ENCODE measurements around the gene ATP5MC2.
A peak's percentile ranks its signal among the peaks of the same experiment; 100 is the strongest.
"Not testable (repeated sequence)": the region's sequence is repeated elsewhere in the genome, so short reads cannot be mapped to it uniquely, and the experiment has no call there.

Gene ATP5MC2

GRCh38 chr12:53675701-53676607 lies at the start of gene ATP5MC2:
TSS of gene ATP5MC2 (minus strand) at chr12:53676083. CDS start at chr12:53672614, 3,469 bp downstream.
- DNase-seq (ENCODE audit: low read depth in 2 of 2), result peak; percentile 93 to 94

GRCh38 chr12:53722450-53723041 lies 46.7 kb upstream of the ATP5MC2 start:
- no peak for DNase-seq (ENCODE audit: low read depth in 2 of 2)

DNA sequence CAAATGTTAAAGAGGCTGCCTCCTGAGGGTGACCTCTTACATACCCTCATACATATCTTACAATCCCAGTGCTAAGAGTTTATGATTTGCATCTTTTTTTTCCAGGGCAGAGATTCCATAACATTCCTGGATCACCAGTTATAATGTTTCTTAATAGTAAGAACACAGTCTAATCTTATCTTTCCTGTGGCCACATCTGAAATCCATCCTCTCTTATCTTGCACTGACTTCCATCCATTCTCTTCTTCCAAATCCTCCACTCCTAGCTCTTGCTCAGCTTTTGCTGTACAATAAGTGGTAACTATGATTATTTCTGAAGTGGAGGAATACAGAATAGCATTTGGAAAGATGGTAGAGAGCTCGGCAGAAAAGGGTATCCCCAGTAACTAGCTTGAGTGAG lies 45.1 kb upstream of the ATP5MC2 start:
- DNase-seq (ENCODE audit: low read depth in 2 of 2), result no peak

GRCh38 chr12:53719649-53720048 lies 43.8 kb upstream of the ATP5MC2 start:
- no peak for DNase-seq (ENCODE audit: low read depth in 2 of 2)

- DNase-seq (ENCODE audit: low read depth in 2 of 2), result not testable (repeated sequence)
Measured at GRCh38 chr12:53718567-53718966, 42.7 kb upstream of the ATP5MC2 start.

- no peak for DNase-seq (ENCODE audit: low read depth in 2 of 2)
Measured at GRCh38 chr12:53717319-53717718, 41.4 kb upstream of the ATP5MC2 start.

DNA sequence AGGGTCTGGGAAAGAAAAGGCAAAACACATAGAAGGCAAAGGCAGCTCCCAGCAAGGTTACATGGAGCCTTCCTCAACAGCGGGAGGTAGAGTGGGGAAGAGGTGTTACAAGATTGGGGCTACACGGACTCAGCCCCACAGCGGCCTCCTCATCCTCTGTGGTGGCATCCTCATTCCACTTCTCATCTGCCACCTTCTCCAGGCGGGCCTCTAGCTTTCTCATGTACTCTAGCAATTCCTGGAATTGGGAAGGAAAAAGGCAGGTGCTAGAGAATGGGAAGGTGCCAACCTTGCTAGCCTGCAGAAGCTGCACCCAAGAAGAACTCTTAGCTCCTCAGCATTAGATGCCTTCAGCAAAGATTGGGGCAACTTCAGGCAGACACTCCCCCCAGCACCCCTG lies 38.1 kb upstream of the ATP5MC2 start:
- DNase-seq (ENCODE audit: low read depth in 2 of 2), result no peak

DNA sequence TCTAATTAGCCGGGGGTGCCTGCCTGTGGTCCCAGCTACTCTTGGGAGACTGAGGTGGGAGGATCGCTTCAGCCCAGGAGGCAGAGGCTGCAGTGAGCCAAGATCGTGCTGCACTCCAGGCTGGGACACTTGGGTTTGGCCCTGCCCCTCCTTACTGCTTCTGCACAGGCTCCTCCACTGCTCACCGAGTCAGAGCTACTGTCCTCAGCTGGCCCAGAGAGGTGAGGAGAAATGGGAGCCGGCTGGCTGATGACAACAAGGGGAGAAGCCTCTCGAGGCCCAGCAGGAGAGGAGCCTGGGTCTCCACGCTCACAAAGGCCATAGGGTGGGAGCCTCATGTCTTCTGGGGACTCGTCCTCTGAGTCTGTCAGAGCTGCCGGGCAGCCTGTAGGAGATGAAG lies 37.6 kb upstream of the ATP5MC2 start:
- DNase-seq (ENCODE audit: low read depth in 2 of 2), result no peak

GRCh38 chr12:53712059-53712643 lies 36.3 kb upstream of the ATP5MC2 start:
- no peak for DNase-seq (ENCODE audit: low read depth in 2 of 2)

DNA sequence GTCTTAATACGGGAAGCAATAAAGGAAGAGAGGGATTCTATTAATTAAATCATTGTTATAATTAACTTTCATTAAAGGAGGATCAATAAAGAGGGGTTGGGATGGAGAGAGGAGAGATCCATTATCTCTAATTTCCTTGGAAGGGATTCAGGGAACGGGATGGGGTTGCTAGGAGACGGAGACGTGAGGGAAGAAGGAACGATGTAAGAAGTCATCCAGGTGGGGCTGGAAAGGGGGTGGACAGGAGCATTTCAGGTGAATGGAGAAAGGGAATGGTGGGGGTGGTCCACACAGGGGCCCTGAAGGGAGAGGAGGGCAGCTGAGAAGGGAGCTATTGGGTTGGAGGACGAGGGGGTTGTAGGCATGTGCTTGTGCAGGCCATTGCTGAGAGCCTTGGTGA lies 34.2 kb upstream of the ATP5MC2 start:
- DNase-seq (ENCODE audit: low read depth in 2 of 2), result no peak

- no peak for DNase-seq (ENCODE audit: low read depth in 2 of 2)
Measured at GRCh38 chr12:53709671-53710070, 33.8 kb upstream of the ATP5MC2 start.

DNA sequence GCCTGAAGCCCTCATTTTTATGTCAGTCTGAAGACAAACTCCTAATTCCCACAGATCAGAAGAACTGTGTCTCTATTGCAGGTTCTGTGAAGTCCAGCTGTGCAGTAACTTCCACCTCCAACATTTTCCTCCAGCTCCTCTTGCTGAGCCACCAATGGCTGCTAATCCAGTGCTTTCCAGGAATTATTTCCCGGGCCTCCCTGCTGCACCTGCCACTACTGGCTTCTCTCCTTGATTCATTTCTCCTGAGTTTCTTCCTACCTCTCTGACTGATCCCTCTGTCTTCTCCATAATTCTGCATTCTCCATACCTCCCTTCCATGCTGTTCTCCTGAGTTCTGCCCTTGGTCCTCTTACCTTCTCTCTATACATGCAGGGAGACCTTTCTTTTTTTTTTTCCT lies 30.2 kb upstream of the ATP5MC2 start:
- DNase-seq (ENCODE audit: low read depth in 2 of 2), result no peak

- DNase-seq (ENCODE audit: low read depth in 2 of 2), result no peak
Measured at GRCh38 chr12:53703756-53704155, 27.9 kb upstream of the ATP5MC2 start.

GRCh38 chr12:53701518-53702264 lies 25.8 kb upstream of the ATP5MC2 start:
- DNase-seq (ENCODE audit: low read depth in 2 of 2), result peak; percentile 56 to 72

- DNase-seq (ENCODE audit: low read depth in 2 of 2), result no peak
Measured at GRCh38 chr12:53700567-53700966, 24.7 kb upstream of the ATP5MC2 start.

DNA sequence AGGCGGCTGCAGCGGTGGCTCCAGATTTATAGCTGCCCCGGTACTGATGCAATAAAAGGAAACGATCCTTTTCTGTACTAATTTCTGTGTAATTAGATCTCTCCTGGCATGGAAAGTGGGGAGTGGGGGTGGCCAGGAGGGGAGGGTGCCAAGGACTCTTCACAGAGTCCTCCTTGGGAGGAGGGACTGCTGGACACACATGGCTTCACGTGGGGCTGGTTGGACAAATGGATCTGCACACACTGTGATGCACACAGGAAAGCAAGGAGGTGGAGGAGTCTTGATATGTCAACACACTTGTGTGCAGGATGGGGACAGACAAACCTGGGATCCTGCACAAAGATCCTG lies 23.8 kb upstream of the ATP5MC2 start:
- no peak for DNase-seq (ENCODE audit: low read depth in 2 of 2)

- DNase-seq (ENCODE audit: low read depth in 2 of 2), result no peak
Measured at GRCh38 chr12:53698948-53699677, 23.2 kb upstream of the ATP5MC2 start.

DNA sequence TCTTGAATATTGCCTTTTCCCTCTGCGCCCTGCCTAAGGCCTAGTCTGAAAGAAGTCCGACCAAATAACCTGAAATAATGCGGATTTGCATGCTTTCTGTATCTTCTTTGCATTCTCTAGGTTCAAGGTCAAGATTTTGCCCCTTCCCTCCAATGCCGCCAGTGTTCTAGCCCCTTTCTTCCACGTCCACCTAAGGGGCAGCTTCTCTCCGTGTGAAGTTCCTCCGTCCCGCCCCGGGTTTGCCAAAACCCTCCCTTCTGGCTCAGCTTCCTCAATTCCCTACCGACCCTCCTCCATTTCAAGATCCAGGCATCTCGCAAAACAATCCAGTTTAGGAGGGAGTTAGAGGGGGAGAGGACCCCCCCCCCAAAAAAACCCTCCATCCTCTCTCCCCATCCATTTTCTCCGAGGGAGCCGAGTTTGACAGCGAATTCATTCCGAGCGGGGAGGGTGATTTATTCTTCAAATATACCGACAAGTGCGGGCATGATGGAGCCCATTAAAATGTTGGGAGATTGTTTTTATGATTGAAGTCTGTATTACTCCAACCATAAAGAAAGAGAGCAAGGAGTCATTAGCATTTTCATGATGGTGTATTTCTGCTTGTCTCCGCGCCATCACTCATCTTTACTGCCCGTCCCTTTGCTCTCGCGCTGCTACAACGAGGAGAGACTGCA lies 20.9 kb upstream of the ATP5MC2 start:
- no peak for DNase-seq (ENCODE audit: low read depth in 2 of 2)

- no peak for DNase-seq (ENCODE audit: low read depth in 2 of 2)
Measured at GRCh38 chr12:53696285-53696654, 20.4 kb upstream of the ATP5MC2 start.

DNA sequence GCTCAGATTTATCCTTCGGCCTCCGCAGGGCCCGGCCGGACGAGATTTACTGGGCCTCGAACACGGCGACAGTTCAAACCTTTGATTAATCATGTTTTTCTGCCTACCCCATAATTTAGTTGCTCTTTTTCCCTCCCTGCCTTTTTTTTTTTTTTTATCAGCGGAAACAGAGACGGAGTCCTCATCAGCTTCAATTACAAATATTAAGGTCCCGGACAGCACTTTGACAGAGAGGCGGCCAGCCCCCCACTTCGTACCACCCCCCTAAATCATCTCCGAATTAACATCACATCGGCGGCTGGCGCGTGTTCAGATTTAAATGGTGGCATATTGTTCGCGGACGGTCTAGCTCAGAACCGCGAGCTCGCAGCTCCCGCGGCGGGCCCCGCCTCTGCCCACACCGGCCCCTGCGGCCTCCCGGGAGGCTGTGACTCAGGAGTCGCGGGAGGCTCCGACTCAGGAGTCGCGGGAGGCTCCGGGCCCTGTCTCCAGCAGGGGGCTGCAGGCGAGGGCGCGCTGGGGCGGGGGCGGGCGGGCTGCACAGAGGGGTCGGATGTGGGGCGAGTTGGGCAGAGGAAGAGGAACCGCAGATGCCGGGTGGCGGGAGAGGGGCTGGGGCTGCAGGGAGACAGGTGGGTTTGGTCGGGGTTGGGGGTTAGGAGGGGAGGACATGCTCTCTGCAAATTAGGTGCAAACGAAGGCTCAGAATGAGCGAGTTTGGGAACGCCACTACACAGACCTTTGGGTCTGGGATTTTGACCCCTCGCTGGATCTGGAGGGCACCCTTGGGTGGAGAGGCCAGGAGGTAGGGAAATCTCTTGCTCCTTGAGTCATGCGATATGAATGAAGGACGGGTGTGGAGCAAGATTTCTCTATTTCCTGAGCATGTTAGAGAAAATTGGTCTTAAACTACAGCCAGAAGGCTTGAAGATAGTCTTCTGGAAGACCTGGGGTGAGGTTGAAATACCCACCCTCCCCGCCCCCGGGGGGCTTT lies 19.6 kb upstream of the ATP5MC2 start:
- peak in 1 of 2 experiments; percentile 30 for DNase-seq (ENCODE audit: low read depth in 2 of 2)
